OCI-LY3 (cell line): ENCODE data around the gene GATA6.

Source experiments
- H2AFZ ChIP-seq: fragments of 200-600, 300-600 bp; shearing (Covaris generic); 2 replicates; pipeline ENCODE4 v1.6.0; 2014; ENCODE audit warnings: antibody characterized with exemption, low read depth, low read length
- H3K27ac ChIP-seq: fragments of 200-600, 300-600 bp; sonication (generic); 2 replicates; pipeline ENCODE4 v1.5.1; 2014; ENCODE audit warnings: mild to moderate bottlenecking, low read length, moderate library complexity, mixed read lengths
- H3K27me3 ChIP-seq: fragments of 200-600, 300-600 bp; sonication (generic); 2 replicates; pipeline ENCODE4 v1.6.1; 2014; ENCODE audit warnings: low read depth, low read length, mixed read lengths
- H3K36me3 ChIP-seq: fragments of 200-600, 300-600 bp; sonication (generic); replicated peaks from 2 replicates; pipeline ENCODE3; 2014; ENCODE audit warnings: low read depth, low read length, mixed read lengths
- H3K4me1 ChIP-seq: fragments of 300-600, 200-600 bp; sonication (generic); 2 replicates; pipeline ENCODE4 v1.6.1; 2014; ENCODE audit warnings: low read length, mixed read lengths
- H3K4me2 ChIP-seq: fragments of 200-600, 300-600 bp; sonication (generic); 2 replicates; pipeline ENCODE4 v1.6.1; 2014; ENCODE audit warnings: low read length, mixed read lengths
- H3K4me3 ChIP-seq: fragments of 300-600, 200-600 bp; sonication (generic); 2 replicates; pipeline ENCODE4 v1.5.1; 2014; ENCODE audit warnings: antibody characterized with exemption, mild to moderate bottlenecking, low read length, moderate library complexity
- H3K79me2 ChIP-seq: fragments of 300-600, 200-600 bp; shearing (Covaris generic); 2 replicates; pipeline ENCODE4 v1.6.1; 2014; ENCODE audit warnings: mild to moderate bottlenecking, low read length, mixed read lengths
- H3K9ac ChIP-seq: fragments of 300-600, 200-600 bp; shearing (Covaris generic); 2 replicates; pipeline ENCODE4 v1.6.0; 2014; ENCODE audit warnings: mild to moderate bottlenecking, low read length, moderate library complexity
- H3K9me3 ChIP-seq: fragments of 200-600, 300-600 bp; shearing (Covaris generic); 2 replicates; pipeline ENCODE4 v1.6.1; 2014; ENCODE audit warnings: low read length, mixed read lengths; ENCODE audit not compliant: insufficient read depth
- H4K20me1 ChIP-seq: fragments of 200-600, 300-600 bp; sonication (generic); 2 replicates; pipeline ENCODE4 v1.6.1; 2016; ENCODE audit warnings: low read length, mixed read lengths; ENCODE audit not compliant: insufficient read depth
- EZH2phosphoT487 ChIP-seq: fragments of 200-600 bp; shearing (Covaris generic); IDR thresholded peaks from 2 replicates; pipeline ENCODE4 v1.6.1; 2018; ENCODE audit warnings: antibody characterized with exemption, mixed run types, low read depth
- TF ChIP-seq, protein P1 (sequence below): fragments of 200-600, 300-600 bp; sonication (generic); IDR thresholded peaks from 2 replicates; pipeline ENCODE4 v1.5.1; 2014; ENCODE audit warnings: antibody characterized with exemption, low read length, low read depth

The GATA6 gene

DNA sequence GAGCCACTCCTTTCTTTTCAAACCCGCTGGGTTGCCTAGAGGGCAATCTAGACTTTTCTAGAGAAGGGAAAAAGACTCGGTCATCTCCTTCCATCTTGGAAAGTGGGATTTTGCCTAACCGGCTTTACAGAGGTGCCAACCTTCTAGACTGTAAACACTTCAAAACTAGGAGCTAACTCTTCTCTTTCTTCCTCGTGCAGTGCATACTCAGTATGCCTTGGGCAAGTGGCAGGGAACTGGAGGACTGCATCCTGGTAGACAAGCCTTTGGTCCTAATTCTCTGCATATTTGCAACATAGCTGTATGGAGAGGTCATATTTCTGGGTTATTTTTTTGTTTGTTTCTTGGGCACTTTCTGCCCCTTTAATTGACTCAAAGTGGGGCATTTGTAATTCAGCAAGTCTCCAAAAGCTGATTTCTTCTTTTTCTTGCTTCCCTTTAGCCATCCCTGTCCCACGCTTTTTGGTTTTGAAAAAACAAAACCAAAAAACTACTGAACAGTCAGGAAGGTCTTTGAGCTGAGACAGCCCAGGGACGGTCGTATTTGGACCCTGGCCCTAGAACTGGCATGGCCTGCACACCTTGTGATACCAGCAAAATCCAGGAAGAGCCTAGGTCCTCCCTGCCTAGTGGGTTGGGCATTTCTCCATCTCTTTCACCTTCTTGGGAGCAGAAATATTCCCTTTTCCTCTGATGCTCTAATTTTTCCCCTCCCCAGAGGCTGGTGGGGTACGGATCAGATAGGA is 5.8 kb upstream of the GATA6 start:
- Histone ChIP-seq H3K79me2 (no peaks in the 10 kb centered on the region), H3K4me2 (no peak overlapping the region), H3K27me3 (no peaks in the 10 kb centered on the region), H4K20me1 (no peaks in the 10 kb centered on the region), H3K4me3 (no peak overlapping the region), H3K9me3 (no peaks in the 10 kb centered on the region), H3K36me3 (no peaks in the 10 kb centered on the region), H2AFZ (no peak overlapping the region), H3K4me1 (peaks cover 13% of the 10 kb centered on the region), H3K9ac (no peak overlapping the region), H3K27ac (no peak overlapping the region)
- no peak for TF ChIP-seq EZH2phosphoT487
- TF ChIP-seq, protein P1, sequence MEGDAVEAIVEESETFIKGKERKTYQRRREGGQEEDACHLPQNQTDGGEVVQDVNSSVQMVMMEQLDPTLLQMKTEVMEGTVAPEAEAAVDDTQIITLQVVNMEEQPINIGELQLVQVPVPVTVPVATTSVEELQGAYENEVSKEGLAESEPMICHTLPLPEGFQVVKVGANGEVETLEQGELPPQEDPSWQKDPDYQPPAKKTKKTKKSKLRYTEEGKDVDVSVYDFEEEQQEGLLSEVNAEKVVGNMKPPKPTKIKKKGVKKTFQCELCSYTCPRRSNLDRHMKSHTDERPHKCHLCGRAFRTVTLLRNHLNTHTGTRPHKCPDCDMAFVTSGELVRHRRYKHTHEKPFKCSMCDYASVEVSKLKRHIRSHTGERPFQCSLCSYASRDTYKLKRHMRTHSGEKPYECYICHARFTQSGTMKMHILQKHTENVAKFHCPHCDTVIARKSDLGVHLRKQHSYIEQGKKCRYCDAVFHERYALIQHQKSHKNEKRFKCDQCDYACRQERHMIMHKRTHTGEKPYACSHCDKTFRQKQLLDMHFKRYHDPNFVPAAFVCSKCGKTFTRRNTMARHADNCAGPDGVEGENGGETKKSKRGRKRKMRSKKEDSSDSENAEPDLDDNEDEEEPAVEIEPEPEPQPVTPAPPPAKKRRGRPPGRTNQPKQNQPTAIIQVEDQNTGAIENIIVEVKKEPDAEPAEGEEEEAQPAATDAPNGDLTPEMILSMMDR: no peak

DNA sequence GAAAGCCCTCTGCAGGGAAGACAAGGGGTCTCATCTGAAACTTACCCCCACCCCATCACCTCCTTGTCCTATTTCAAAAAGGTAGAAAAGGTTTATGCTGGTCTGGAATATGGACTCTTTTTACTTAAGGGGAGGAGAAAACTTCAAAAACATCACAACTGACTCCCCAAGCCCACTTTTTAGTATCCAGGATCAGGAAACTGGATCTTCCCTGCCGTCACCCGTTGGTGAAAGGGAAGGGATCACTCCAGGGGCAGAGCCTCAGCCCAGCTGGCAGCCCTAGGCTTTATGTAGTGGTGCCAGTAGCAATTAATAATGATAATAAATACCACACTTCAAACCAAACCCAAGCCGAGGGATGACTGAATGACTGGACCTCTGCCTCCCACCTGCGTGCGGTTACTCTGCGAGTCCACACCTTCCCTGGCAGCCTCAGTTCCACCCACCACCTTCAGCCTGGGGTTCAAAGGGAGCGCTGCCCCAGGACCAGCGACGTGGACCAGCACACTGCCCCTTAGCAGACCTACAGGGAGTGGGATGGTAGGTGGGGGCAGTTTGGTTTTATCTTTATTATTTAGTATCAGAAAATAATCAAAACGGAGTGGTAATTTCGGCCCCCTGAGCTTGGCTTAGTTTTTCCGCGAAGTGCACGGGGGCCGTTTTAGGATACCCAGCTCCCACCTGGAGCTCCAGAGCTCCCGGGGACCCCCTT is 4.9 kb upstream of the GATA6 start:
- TF ChIP-seq, protein P1: no peak
- no peak for TF ChIP-seq EZH2phosphoT487
- Histone ChIP-seq H3K27ac (no peak overlapping the region), H3K9me3 (no peaks in the 10 kb centered on the region), H3K4me1 (peaks cover 5% of the 10 kb centered on the region), H3K27me3 (no peaks in the 10 kb centered on the region), H2AFZ (no peak overlapping the region), H3K4me2 (no peak overlapping the region), H3K36me3 (no peaks in the 10 kb centered on the region), H4K20me1 (no peaks in the 10 kb centered on the region), H3K4me3 (no peak overlapping the region), H3K9ac (no peak overlapping the region), H3K79me2 (no peaks in the 10 kb centered on the region)

DNA sequence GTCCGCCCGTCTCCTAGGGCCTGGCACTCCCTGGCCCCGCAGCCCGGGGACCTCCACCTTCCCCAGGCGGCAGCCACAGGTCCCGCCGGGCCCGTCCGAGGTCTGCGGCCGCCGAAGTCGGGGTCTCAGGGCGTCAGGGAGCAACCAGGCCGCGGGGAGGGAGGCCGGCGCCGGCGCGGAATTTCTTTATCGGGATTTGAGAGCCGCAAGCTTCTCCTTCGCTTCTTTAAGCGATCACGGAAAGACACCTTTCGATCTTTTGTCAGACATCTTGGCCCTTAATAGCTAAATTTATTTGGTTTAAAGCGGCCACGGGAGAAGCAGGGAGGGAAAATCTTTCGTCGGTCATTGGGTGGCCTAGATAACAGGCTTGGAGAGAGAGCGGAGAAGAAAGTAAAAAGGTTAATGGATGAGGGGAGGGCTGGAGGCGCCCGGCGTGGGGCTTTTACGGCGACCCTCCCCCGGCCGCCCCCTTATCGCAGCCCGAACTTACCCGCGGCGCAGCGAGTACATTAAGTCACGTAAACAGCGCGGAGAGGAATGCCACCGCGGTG is 4.3 kb upstream of the GATA6 start:
- no peaks in the 10 kb centered on the region for H3K9me3 ChIP-seq
- H3K36me3 ChIP-seq: no peaks in the 10 kb centered on the region
- no peak overlapping the region for H3K4me3 ChIP-seq
- H3K9ac ChIP-seq: no peak overlapping the region
- H3K4me2 ChIP-seq: no peak overlapping the region
- no peaks in the 10 kb centered on the region for H3K27me3 ChIP-seq
- H4K20me1 ChIP-seq: no peaks in the 10 kb centered on the region
- peaks cover 5% of the 10 kb centered on the region for H3K4me1 ChIP-seq
- no peak overlapping the region for H2AFZ ChIP-seq
- H3K79me2 ChIP-seq: no peaks in the 10 kb centered on the region
- no peak for TF ChIP-seq EZH2phosphoT487
- TF ChIP-seq, protein P1: no peak
- no peak overlapping the region for H3K27ac ChIP-seq

DNA sequence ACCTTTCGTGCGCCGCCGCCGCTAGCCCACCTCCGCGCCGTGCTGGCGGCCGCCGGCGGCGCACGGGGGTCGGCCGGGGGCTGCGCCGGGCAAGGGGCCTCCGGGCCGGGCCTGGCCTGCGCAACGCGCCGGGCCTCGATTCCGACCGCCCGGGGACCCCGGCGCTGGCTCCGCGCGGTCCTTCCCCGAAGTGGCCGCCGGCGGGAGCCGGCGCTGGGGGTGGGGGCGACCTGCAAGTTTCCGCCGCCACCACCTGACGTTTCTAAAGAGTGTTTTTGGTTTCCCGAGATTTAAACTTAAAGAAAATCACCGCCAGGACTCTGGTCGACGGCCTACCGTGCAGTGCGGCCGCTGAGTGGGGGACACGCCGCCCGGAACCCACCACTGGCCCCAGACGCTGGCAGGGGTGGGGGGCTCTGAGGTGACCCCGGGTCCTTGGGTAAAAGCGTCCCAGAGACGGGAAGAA is 3.8 kb upstream of the GATA6 start:
- Histone ChIP-seq H4K20me1 (no peaks in the 10 kb centered on the region), H3K4me1 (peaks cover 5% of the 10 kb centered on the region), H3K27me3 (no peaks in the 10 kb centered on the region), H3K9ac (no peak overlapping the region), H3K79me2 (no peaks in the 10 kb centered on the region), H3K4me2 (no peak overlapping the region), H3K9me3 (no peaks in the 10 kb centered on the region), H3K4me3 (no peak overlapping the region), H2AFZ (no peak overlapping the region), H3K36me3 (no peaks in the 10 kb centered on the region), H3K27ac (no peak overlapping the region)
- TF ChIP-seq, protein P1: no peak
- TF ChIP-seq EZH2phosphoT487: no peak
